Breast epithelium (tissue), 3 donors: ENCODE data around the gene WWC2.

Experiments
- POLR2A ChIP-seq: fragments of 450-650 bp; IDR thresholded peaks from one replicate; pipeline ENCODE4 v1.6.1; 2016; ENCODE audit warnings: antibody characterized with exemption, mild to moderate bottlenecking, moderate library complexity
- POLR2AphosphoS5 ChIP-seq, 3 donors: sonication (generic); formaldehyde crosslinking; IDR thresholded peaks; one replicate each; pipeline ENCODE4 v1.6.1; 2017; ENCODE audit warnings: antibody characterized with exemption in 3 of 3
- TF ChIP-seq, protein P1 (sequence below), 3 donors: fragments of 450-650 bp; IDR thresholded peaks; one replicate each; pipeline ENCODE4 v1.5.1; 2016 to 2017; ENCODE audit warnings: antibody characterized with exemption in 3 of 3, mild to moderate bottlenecking in 3 of 3, moderate library complexity in 3 of 3

DNA sequence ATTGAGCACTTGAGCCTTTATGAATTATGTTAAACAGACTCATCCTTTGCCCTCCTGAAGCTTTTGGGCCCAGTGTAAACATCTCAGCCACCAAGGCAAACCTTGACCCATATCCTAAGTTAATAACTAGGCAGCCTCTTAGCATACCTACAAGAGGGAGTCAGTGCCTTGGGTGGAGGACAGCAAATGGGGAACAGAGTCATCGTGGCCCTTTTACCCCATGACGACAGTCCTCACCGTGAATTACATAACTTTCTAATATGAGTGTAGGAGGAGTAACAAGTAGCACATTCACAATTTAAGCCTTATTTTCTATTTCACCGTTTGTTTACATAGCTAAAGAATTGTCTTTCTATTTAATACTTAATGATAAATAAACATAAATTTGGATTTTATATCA, 204.2 kb downstream of the WWC2 start:
- TF ChIP-seq, protein P1, sequence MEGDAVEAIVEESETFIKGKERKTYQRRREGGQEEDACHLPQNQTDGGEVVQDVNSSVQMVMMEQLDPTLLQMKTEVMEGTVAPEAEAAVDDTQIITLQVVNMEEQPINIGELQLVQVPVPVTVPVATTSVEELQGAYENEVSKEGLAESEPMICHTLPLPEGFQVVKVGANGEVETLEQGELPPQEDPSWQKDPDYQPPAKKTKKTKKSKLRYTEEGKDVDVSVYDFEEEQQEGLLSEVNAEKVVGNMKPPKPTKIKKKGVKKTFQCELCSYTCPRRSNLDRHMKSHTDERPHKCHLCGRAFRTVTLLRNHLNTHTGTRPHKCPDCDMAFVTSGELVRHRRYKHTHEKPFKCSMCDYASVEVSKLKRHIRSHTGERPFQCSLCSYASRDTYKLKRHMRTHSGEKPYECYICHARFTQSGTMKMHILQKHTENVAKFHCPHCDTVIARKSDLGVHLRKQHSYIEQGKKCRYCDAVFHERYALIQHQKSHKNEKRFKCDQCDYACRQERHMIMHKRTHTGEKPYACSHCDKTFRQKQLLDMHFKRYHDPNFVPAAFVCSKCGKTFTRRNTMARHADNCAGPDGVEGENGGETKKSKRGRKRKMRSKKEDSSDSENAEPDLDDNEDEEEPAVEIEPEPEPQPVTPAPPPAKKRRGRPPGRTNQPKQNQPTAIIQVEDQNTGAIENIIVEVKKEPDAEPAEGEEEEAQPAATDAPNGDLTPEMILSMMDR (IDR thresholded peaks at IDR 0.05) = no peak
- TF ChIP-seq POLR2AphosphoS5 (IDR thresholded peaks at IDR 0.05) (no peak), POLR2A (no peak)
